Sigmoid colon (tissue), 7 donors: ENCODE results near the gene HIGD1A. TPM values are rescaled to one million over a fixed set of nuclear protein-coding genes. Genes with fewer than 3 reads are reported as not detected.

Experiments used
- DNase-seq: peaks from one replicate; pipeline ENCODE4 v3.0.0-alpha.2; 2019
- H3K27ac ChIP-seq, 4 donors: fragments of 200-600 bp; sonication (generic); one replicate each; pipeline ENCODE4 v1.5.1; 2016 to 2019; ENCODE audit warnings: mild to moderate bottlenecking in 1 of 4
- H3K27me3 ChIP-seq, 3 donors: fragments of 200-600 bp; sonication (generic); one replicate each; pipeline ENCODE4 v1.5.1; 2019; ENCODE audit warnings: mild to moderate bottlenecking in 1 of 3
- H3K36me3 ChIP-seq, 4 donors: fragments of 200-600 bp; sonication (generic); one replicate each; pipeline ENCODE4 v1.5.1; 2016 to 2019
- H3K4me1 ChIP-seq, 4 donors: fragments of 200-600 bp; sonication (generic); one replicate each; pipeline ENCODE4 v1.5.1; 2017 to 2019
- H3K4me3 ChIP-seq, 4 donors: fragments of 200-600 bp; sonication (generic); one replicate each; pipeline ENCODE4 v1.5.1; 2017 to 2019; ENCODE audit warnings: mild to moderate bottlenecking in 2 of 4, moderate library complexity in 1 of 4
- H3K9me3 ChIP-seq, 4 donors: fragments of 200-600 bp in 3 of 4; sonication (generic) in 3 of 4; one replicate each; pipeline versions ENCODE4 v1.5.1 to v1.6.1; 2013 to 2019
- EP300 ChIP-seq, 4 donors: sonication (generic); formaldehyde crosslinking; IDR thresholded peaks; one replicate each; pipeline ENCODE4 v1.6.1; 2017; ENCODE audit warnings: antibody characterized with exemption in 4 of 4
- POLR2A ChIP-seq, 2 donors: fragments of 450-650 bp; IDR thresholded peaks; one replicate each; pipeline ENCODE4 v1.6.1; 2016; ENCODE audit warnings: antibody characterized with exemption in 2 of 2, mild to moderate bottlenecking in 2 of 2, moderate library complexity in 2 of 2
- POLR2AphosphoS5 ChIP-seq, 4 donors: sonication (generic); formaldehyde crosslinking; IDR thresholded peaks; one replicate each; pipeline ENCODE4 v1.6.1; 2017; ENCODE audit warnings: antibody characterized with exemption in 4 of 4
- WGBS, 2 donors: extraction: QIAGEN DNeasy Blood & Tissue Kit; methylation state at CpG; one replicate each; pipeline ENCODE4 v1.1.7; 2013; 5-methylcytosine and 5-hydroxymethylcytosine counted together
- intact Hi-C: fragments of 100-400 bp; cut with DNase I; formaldehyde crosslinking; loops from one replicate; pipeline ENCODE4 v1.15.1; 2023
- polyA plus RNA-seq, 3 donors: library from polyadenylated mRNA; stranded (reverse); fragments of 200-250 nt; gene quantifications; one replicate each; pipeline ENCODE4 v1.2.3, GENCODE V29; 2013
- total RNA-seq, 4 donors: library from RNA; depleted of rRNA; stranded (reverse); fragments of >200 nt; gene quantifications; one replicate each; pipeline ENCODE4 v1.1.0, GENCODE V29; 2016
- TF ChIP-seq, protein P1 (sequence below), 4 experiments: fragments of 450-650 bp in 3 of 4; fragments of 200-600 bp in 1 of 4; IDR thresholded peaks; one replicate each; pipeline ENCODE4 v1.5.1; 2016 to 2019; ENCODE audit warnings: antibody characterized with exemption in 4 of 4, mild to moderate bottlenecking in 3 of 4, moderate library complexity in 2 of 4
- donor health status: healthy with polysubstance abuse.
- donor health status: Bipolar disorder and iron deficiency.
- donor health status: healthy.

HIGD1A gene
- total and polyA plus RNA-seq, 7 donors: 127 to 1,597 (median 272) TPM

GRCh38 chr3:42830437-42831320 lies 26.4 kb upstream of the HIGD1A start:
- intact Hi-C loops: loop anchor here (2.0 to 5.0 kb wide), 2 partner anchors 50 to 248 kb away; partner anchors contain the start of gene SEC22C
- Histone ChIP-seq H3K4me3 (no peak overlapping the region), H3K4me1 (no peaks in the 10 kb centered on the region), H3K27ac (no peak overlapping the region), H3K27me3 (no peaks in the 10 kb centered on the region), H3K36me3 (no peaks in the 10 kb centered on the region), H3K9me3 (no peaks in the 10 kb centered on the region)
- DNase-seq: no peak
- WGBS, 2 donors: 54 to 63% methylated on average over 7 of the region's 7 CpGs
- TF ChIP-seq, protein P1, sequence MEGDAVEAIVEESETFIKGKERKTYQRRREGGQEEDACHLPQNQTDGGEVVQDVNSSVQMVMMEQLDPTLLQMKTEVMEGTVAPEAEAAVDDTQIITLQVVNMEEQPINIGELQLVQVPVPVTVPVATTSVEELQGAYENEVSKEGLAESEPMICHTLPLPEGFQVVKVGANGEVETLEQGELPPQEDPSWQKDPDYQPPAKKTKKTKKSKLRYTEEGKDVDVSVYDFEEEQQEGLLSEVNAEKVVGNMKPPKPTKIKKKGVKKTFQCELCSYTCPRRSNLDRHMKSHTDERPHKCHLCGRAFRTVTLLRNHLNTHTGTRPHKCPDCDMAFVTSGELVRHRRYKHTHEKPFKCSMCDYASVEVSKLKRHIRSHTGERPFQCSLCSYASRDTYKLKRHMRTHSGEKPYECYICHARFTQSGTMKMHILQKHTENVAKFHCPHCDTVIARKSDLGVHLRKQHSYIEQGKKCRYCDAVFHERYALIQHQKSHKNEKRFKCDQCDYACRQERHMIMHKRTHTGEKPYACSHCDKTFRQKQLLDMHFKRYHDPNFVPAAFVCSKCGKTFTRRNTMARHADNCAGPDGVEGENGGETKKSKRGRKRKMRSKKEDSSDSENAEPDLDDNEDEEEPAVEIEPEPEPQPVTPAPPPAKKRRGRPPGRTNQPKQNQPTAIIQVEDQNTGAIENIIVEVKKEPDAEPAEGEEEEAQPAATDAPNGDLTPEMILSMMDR (IDR thresholded peaks at IDR 0.05): peak in 2 of 4 experiments; percentile 28 to 41
- no peak for TF ChIP-seq POLR2AphosphoS5 (IDR thresholded peaks at IDR 0.05)

GRCh38 chr3:42829628-42830436 lies 25.5 kb upstream of the HIGD1A start:
- no peak for DNase-seq
- no peaks in the 10 kb centered on the region for H3K9me3 ChIP-seq
- H3K27ac ChIP-seq: no peak overlapping the region
- no peaks in the 10 kb centered on the region for H3K27me3 ChIP-seq
- H3K4me1 ChIP-seq: no peaks in the 10 kb centered on the region
- TF ChIP-seq POLR2AphosphoS5 (IDR thresholded peaks at IDR 0.05): no peak
- TF ChIP-seq EP300 (IDR thresholded peaks at IDR 0.05): no peak
- TF ChIP-seq, protein P1 (IDR thresholded peaks at IDR 0.05): no peak
- no peak for TF ChIP-seq POLR2A (IDR thresholded peaks at IDR 0.05)
- WGBS, 2 donors: 76 to 81% methylated on average over 5 of the region's 5 CpGs
- intact Hi-C loops: loop anchor here (2.0 to 5.0 kb wide), 2 partner anchors 51 to 248 kb away; partner anchors contain the start of gene SEC22C
- H3K36me3 ChIP-seq: no peaks in the 10 kb centered on the region
- no peak overlapping the region for H3K4me3 ChIP-seq

- Histone ChIP-seq H3K27me3 (no peaks in the 10 kb centered on the region), H3K4me1 (no peaks in the 10 kb centered on the region), H3K27ac (no peak overlapping the region), H3K4me3 (no peak overlapping the region), H3K9me3 (no peaks in the 10 kb centered on the region), H3K36me3 (no peaks in the 10 kb centered on the region)
- no peak for DNase-seq
- intact Hi-C loops: no loop called here
- WGBS, 2 donors: 22 to 77% methylated on average over 5 of the region's 5 CpGs
- TF ChIP-seq POLR2AphosphoS5 (IDR thresholded peaks at IDR 0.05) (no peak), EP300 (IDR thresholded peaks at IDR 0.05) (no peak), POLR2A (IDR thresholded peaks at IDR 0.05) (no peak)
- TF ChIP-seq, protein P1 (IDR thresholded peaks at IDR 0.05): no peak
Observed at GRCh38 chr3:42829083-42829627, 24.9 kb upstream of the HIGD1A start.

DNA sequence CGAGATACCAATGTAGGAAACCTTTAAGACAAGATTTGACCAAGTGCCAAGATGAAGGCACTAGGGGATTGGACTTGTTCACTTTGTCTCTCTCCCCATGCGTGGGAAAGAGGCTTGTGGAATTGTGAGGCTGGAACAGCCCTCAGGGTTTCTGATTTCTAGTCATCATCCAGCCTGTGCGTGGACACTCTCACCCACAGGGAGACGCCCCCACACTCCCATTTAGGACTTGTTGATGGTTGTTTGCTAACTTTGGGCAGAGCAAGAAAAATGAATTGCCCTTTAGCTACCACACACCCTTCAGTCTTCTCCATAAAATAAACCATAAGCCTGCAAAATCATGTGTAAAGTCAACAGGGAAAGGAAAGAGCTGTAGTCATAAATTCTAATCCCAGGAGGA lies 23.4 kb upstream of the HIGD1A start:
- TF ChIP-seq POLR2AphosphoS5 (IDR thresholded peaks at IDR 0.05): no peak
- TF ChIP-seq, protein P1 (IDR thresholded peaks at IDR 0.05): no peak
- no peak for TF ChIP-seq EP300 (IDR thresholded peaks at IDR 0.05)
- TF ChIP-seq POLR2A (IDR thresholded peaks at IDR 0.05): no peak
- H3K27ac ChIP-seq: no peak overlapping the region
- no peak for DNase-seq
- H3K36me3 ChIP-seq: no peaks in the 10 kb centered on the region
- H3K4me1 ChIP-seq: no peaks in the 10 kb centered on the region
- intact Hi-C loops: no loop called here
- H3K4me3 ChIP-seq: no peak overlapping the region
- no peaks in the 10 kb centered on the region for H3K9me3 ChIP-seq
- no peaks in the 10 kb centered on the region for H3K27me3 ChIP-seq
- 12 to 58% methylated on average over 4 of the region's 4 CpGs for WGBS, 2 donors
